GM19023 (cell line): ENCODE data around the gene NCOR2.

Experiments used
- ATAC-seq: cut with Tn5 transposase; IDR thresholded peaks from one replicate; pipeline ENCODE4 v1.9.1; 2021; ENCODE audit warnings: mild to moderate bottlenecking, moderate library complexity; ENCODE audit not compliant: unreplicated experiment

The NCOR2 gene

DNA sequence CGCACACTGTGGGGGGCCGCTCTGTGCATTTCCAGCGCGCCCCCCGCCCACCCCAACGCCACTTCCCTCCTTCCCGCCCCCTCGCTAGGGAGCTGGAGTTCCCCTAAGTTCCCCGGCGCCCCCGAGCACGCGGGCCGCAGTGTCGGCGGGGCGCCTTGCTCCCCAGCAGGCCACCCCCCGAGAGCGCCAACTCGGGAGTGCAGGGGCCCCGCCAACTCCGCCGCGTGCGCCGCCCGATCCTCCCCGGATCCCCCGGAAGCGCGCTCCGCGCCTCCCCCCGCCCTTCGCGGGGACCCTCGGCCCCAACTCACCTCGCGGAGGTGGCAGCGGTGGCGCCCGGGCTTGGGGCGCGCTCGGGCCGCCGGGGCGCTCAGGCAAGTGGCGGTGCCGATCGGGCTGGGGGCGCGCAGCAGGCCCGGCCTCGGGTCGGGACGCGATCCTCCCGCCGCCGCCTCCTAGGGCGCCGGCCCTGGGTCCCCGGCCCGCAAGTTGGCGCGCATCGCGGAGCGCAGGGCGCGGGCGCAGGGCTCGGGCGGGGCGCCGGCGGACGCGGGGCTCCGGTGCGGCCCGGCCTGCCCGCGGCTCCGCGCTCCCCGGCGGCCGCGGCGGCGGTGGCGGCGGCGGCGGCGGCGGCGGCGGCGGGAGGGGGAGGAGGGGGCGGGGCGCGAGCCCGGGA is at the start of gene NCOR2:
TSS of gene NCOR2 (minus strand) at position 616 of the 676 bp plus-strand sequence. CDS start 72,361 bp downstream, outside the sequence.
- ATAC-seq: peak; percentile 32

DNA sequence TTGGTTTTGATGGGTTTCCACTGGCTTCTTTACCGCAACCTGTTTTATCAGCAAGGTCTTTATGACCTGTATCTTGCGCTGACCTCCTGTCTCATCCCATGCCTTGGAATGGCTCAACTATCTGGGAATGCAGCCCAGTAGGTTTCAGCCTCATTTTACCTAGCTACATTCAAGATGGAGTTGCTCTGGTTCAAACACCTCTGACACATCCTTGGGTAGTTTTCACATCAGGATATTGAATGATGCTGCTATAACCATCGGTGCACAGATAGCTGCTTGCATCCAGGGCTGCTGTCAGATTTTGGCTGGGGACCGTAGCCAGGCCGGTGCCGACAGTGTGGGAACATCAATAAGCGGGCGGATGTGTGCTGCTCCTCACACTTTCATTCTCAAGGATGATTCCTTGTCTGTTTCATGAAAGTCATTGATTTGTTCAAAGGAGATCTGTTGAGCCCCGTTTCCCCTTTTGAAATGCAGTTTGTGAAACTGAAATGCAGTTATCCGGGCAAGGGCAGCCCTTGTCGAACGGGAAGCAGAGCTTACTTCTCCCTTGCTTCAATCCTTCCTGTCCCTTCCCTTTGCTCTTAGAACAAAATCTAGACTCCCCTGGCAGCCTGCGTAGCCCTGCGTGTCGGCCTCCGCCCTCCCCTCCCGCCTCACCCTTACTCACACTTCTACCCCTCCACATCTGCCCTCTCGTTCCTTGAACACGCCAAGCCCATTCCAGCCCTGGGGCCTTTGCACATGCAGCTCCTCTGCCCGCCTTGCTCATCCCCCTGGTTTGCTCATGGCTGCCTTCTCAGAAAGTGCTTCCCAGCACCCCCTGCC is 49.2 kb upstream of the NCOR2 start:
- ATAC-seq: no peak

DNA sequence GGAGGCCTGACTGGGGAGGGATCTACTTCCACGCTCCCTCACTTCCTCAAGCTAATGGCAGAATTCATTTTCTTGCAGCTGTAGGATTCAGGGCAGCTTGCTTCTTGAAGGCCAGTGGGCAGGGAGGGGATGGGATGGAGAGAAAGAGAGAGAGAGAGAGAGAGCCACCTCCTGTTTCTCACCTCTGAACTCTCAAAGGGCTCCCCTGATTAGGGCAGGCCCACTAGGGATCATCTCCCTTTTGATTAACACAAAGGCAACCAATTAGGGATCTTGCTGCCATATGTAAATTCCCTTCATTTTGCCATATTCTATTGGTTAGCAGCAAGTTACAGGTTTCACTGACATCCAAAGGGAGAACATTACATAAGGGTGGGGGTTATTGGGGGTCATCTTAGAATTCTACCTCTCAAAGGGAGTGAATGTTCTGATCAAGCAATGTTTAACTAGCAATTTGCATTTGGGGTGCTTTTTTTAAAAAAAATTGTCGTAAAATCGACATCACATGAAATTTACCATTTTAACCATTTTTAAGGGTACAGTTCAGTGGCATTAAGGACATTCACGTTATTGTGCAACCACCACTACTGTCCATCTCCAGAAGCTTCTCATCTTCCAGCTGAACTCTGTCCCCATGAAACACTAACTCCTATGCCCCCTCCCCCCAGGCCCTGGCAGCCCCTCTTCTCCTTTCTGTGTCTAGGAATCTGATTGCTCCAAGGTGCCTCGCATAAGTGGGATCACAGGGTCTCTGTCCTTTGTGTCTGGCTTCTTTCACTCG is 47.3 kb upstream of the NCOR2 start:
- ATAC-seq: no peak

DNA sequence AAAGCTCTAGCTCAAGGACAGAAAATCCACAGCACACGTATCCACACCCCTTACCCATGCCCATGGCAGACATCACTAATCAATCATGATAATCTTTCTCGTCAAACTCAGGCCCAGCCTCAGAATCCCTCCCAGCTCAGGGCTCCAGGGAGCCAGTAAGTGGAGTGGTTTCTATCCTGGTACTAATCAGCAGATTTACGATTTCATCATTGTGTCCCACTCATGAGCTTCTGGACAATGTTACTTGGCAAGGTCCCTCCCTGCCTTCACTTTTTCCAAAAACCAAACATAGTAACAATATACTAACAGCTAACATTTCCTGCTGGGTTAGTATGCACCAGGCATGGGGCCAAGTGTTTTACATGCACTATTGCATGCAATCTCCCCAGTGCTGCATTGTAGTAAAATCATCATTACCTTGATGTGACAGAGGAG is 45.8 kb upstream of the NCOR2 start:
- no peak for ATAC-seq

DNA sequence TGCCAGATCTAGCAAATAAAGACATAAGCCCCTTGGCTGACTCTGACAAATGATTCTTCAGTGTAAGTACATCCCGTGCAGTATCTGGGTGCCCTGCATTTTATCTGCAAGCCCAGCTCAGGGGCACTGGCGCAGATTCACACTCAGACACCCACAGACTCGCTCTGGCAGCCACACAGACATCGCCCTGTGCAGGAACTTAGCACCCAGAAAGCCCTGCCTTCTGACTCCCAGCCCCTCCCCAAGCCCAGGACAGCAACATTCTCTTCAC is 44.9 kb upstream of the NCOR2 start:
- ATAC-seq: no peak

DNA sequence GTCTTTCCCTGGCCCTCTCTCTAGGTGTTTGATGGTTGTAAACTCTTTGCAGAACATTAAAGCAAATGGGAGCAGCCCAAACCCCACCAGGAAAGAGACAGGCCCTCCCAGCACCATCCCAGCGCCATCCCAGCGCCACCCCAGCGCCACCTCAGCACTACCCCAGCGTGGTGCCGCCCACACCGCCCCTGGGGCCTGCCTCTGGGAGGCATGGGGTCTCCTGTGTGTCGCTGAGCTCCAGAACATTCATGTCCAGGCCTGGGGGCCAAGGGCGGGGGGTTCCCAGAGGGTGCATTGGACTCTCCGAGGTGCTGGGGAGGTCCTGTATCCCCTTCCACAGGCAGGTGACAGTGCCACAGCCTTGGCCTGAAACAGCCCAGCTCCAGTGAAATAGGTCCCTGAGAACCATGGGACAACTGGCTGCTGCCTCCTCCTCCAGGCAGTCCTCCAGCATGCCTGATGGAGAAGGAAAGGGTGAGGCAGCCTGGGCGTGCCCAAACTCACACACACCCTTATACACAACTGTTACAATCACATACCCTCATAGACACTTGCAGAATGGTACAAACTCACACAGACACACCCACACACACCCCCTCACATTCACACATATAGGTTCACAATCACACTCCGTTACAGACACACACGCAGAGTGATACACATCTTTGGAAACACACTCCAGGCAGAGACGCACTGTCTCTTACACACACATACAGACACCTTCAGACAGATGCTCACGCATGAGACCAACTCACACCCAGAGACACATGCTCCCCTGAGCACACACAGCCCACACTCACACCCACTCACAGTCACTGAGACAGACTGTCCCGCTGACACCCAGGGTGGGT is 44.4 kb upstream of the NCOR2 start:
- no peak for ATAC-seq

DNA sequence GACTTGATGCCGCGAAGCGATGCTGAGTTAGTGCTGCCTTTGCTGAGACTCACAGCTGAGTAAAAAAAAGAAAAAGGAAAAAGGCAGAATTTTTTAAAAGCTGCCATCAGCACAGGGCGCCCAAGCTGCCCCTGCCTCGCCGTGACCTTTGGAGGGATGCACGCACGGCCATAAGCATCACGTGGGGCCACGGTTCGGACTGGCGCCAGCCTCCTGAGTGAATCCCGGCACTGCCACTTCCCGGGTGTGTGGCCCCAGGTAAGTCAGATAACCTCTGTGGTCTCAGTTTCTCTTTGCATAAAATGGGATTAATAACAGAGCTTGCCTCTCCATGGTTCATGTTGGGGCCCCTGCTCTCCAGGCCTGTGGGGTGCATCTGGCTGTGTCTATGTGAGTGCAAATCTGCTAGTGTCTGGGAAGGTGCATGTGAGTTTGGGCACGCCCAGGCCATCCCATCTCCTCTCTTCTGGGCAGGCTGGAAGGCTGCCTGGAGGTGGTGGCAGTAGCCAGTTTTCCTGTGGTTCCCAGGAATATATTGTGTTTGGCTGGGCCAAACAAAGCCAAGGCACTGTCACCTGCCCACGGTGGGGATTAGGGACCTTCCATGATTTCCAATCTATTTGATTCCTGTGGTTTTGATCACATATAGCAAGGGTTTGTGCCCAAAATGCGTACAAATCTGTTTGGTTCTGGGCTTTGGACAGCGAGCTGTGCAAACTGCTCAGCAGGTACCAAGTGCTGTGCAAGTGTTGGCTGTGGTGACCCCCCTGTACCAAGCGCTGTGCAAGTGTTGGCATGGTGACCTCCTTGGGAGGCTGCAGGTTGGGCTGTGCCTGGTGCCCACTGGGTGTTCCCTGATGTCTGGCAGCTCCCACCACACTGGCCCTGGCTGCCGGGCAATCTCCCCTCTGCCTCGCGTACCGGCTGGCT is 43.5 kb upstream of the NCOR2 start:
- ATAC-seq: no peak

DNA sequence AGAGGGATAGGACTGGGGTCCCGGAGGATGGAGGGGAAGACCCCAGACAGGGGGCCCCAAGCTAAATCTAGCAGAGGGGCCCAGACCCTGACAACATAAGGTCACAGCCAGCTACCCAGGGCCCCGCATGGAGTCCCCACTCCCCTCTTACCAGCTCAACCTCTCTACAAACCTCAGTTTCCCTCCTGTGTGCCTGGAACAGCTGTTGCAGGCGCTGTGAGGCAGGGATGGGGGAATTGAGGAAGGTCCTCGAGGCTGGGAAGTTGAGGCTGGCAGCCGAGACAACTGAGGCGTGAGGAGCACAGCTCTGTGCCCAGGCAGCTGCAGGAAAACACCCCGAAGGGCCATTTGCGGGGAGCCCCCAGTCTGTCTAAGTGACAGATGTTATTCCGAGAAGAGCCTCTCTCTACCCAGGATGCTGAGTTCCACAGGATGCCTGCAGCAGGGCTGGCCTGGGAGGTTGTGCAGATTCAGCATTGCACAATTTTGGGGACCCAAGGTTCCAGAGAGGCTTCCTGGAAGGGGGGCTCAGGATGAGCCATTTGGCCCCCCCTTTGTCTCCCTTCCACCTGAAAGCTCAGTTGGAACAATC is 42.7 kb upstream of the NCOR2 start:
- ATAC-seq: no peak

DNA sequence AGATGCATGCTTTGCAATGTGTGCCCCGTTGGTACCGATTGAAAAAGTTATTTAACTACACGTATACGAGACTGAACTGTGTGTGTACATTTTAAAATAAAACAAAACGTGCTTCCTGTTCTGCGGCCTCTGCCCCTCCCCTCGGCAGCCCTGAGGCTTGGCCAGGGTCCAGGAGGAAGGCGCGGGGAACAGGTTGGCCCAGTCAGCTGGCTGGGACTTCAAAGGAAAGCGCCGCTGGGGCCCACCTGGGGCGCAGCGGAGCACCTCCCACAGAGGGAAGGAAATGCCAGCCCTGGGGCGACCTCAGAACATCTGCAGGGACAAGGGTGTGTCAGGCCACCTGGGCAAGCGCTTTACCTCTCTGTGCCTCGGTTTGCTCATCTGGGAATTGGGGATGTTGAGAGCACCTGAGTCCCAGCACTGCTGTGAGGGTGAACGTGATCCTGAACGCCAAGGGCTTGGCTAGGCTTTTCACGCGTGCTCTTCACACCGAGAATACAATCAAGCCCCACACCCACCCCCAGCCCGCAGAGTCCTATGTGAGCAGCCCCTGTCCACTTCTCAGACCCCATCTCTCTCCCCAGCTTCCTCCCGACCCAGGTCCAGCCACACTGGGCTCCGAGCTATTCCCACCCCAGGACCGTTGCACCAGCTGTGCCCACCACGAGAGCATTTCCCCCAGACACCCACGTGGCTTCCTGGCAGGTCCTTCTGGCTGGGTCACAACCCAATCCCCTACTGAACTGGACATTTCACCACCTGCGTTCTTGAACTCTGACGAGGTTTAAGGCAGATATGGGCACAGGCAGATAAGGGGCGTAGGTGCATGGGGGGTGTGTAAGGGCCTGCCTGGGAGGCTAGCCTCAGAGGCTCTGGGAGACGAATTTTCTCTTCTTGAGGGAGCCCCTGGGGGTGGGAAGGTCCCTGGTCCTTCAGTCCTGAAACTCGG is 41.9 kb upstream of the NCOR2 start:
- peak; percentile 77 for ATAC-seq

DNA sequence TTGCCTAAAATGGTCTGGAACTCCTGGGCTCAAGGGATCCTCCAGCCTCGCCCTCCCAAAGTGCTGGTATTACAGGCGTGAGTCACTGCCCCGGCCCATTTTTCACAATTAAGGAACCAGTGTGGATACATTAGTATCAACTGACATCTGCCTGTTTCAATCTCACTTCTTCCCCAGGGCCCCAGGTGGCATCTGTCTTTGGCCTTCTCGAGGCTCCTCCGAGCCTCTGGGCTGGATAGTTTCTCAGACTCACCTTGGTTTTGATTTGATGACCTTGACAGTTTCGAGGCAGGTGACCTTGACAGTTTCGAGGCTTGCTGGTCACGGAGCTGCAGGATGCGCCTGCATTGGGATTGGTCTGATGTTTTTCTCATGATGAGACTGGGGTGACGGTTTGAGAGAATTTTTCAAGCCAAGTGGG is 41.0 kb upstream of the NCOR2 start:
- ATAC-seq: no peak

DNA sequence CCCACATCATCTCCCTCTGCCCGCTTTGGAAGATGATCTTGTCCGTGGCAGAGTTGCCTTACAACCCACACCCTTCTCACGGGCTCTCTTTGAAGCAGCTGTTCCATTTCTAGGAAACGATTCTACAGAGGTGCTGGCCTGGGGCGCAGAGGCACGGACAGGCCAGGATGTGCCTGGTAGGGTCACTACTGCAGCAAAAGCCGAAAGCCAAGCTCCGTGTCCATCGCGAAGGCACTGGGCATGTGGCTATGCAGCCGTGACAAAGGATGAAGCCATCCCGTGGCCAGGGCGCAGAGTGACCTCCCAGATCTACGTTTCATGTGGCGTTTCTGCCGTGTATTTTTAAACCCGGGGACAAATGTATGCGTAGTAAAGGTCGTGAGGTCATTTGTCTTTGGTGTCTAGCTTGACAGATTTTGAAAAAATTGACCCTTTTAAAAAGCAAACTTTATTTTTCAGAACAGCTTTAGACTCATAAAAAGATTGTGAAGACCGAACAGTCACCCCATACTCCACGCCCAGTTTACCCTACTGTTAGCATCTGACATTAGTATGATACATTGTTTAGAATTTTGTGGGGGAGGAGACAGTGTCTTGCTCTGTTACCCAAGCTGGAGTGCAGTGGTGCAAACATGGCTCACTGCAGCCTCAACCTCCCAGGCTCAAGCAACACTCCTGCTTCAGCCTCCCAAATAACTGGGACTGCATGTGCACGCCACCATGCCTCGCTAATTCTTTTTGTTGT is 40.4 kb upstream of the NCOR2 start:
- ATAC-seq: no peak

DNA sequence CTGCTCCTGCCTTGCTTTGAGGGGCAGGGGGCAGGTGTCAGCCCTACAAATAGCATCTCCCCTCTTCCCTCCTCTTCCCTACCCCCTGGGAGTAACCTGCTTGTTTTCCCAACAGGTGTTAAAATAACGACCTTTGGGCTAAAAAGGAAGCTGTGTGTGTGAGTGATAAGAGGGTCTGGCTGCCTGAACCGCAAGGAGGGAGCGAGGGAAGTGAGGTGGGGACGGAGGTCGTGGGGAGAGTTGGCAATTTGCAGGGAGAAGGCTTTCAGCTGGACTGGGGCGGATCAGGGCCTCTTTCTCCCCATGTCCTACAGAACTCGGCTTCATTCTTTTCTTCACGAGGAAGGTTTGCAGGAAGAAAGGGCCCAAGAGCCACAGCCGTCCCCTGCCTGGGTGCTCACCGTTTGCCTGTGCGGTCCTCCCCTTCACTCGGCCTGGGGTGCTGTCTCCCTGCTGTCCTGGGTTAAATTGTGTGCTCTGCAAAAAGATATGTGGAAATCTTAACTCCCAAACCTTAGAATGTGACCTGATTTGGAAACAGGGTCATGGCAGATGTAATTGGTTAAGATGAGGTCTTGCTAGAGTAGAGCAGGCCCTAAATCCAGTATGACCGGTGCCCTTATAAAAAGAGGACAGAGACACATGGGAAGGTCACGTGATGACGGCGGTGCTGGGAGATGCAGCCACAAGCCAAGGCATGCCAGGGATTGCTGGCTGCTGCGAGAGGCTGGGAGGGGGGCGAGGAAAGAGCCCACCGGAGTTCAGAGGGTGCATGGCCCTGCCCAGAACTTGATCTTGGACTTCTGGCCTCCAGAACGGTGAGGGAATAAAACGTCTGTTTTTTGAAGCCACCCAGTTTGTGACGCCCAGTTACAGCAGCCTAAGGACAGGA is 38.7 kb upstream of the NCOR2 start:
- ATAC-seq: no peak

DNA sequence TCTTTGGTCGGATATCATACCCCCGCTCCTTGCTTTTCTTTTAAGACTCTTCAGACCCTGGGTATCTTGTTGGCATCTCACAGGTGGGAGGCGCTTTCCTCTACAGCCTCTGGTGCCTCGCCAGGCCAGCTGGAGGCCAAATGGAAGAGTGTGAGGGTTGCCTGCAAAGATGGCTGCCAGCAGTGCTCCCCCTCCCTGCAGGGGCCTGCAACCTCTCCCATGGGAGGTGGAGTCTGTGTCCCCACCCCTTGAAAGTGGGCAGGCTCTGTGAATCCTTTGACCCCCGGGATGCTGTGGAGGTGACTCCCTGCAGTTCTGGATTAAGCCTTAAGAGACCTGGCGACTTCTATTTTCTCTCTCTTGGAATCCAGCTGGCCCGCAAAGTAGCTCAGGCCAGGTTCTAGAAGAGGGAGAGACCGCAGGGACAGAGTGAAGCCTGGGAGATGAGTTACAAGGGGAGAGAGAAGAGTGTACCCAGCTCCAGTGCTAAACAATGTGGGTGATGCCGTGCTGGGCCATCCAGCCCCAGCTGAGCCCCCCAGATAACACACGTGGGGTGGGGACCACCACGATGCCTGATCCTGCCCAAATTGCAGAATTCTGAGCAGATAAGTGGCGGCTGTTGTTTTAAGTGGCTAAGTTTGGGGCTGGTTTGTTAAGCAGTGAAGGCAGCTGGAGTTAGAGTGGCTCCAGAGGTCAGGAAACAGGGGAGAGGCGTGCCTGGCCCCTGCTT is 37.9 kb upstream of the NCOR2 start:
- no peak for ATAC-seq

DNA sequence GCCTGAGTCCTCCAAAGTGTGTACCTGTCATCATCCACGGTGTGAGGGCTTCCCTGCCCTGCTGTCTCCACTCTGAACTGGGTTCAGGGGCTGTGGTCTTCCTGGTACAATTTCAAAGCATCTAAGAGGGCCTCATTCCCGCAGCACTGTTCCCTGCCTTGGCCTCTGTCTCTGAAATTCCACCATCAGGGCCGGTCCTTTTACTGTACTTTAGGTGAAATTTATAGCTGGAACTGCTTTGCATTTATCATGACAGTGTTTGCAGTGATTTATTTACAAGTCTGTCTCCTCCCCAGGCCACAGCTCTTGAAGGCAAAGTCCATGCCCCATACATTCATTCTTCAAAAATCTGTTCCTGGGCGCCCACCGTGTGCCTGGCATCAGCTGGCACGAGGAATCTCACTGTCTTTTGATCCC is 36.9 kb upstream of the NCOR2 start:
- no peak for ATAC-seq

DNA sequence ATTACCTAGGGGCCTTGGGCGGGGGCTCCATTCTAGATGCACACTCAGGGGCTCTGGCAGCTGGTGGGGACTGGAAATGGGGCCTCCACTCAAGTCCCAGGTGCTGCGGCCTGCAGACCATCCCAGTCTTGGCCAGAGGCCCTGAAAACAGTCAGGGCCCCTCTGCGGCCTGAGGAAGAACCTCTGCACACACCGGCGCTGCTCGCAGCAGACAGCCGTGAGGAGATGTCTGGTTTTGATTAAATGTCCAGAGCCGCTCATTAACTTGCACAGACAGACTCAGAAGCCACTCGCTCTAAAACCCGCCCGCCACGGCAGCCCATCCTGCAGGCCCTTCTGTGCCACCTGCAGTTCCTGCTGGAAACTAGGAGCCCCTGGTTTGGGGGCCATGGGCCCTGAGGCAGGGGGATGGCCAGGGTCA is 36.4 kb upstream of the NCOR2 start:
- no peak for ATAC-seq

DNA sequence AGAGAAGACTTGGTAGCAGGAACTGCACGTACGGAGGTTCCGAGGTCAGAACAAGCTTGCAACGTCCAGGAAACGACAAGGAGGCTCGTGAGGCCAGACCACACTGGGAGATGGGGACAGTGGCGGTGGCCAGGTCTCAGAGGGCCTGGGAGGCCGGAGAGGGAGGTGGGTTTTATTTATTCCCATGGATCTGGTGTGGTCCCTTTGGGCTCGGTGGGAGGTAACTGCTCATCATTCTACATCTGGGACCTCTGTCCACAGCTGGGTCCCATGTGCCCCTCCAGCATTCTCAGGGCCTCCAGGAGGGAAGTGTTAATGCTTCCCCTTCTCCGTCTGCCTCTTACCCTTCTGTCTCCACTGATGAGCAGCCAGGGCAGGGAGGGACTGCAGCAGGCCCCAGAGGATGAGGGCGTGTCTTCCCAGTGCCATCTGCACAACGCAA is 35.7 kb upstream of the NCOR2 start:
- ATAC-seq: no peak
